Mammary epithelial cell (primary cell): ENCODE results near the gene GSTP1.

Experiments used
- EZH2 ChIP-seq: IDR thresholded peaks from 2 replicates; pipeline ENCODE4 v1.6.1; 2012; ENCODE audit warnings: low read length, inconsistent platforms, borderline replicate concordance
- TF ChIP-seq, protein P1 (sequence below), 2 donors: IDR thresholded peaks in 1 of 2; conservative IDR thresholded peaks in 1 of 2; 2 replicates each; pipeline ENCODE4 v1.5.1; 2011 to 2012; ENCODE audit warnings: inconsistent platforms in 2 of 2, low read length in 2 of 2, mild to moderate bottlenecking in 2 of 2, control low read depth in 1 of 2, low read depth in 1 of 2; ENCODE audit not compliant: insufficient read depth in 1 of 2; ENCODE audit errors: extremely low read depth in 1 of 2

- TF ChIP-seq, protein P1, sequence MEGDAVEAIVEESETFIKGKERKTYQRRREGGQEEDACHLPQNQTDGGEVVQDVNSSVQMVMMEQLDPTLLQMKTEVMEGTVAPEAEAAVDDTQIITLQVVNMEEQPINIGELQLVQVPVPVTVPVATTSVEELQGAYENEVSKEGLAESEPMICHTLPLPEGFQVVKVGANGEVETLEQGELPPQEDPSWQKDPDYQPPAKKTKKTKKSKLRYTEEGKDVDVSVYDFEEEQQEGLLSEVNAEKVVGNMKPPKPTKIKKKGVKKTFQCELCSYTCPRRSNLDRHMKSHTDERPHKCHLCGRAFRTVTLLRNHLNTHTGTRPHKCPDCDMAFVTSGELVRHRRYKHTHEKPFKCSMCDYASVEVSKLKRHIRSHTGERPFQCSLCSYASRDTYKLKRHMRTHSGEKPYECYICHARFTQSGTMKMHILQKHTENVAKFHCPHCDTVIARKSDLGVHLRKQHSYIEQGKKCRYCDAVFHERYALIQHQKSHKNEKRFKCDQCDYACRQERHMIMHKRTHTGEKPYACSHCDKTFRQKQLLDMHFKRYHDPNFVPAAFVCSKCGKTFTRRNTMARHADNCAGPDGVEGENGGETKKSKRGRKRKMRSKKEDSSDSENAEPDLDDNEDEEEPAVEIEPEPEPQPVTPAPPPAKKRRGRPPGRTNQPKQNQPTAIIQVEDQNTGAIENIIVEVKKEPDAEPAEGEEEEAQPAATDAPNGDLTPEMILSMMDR (conservative IDR thresholded peaks at IDR 0.05 in 1 of 2, IDR thresholded peaks at IDR 0.05 in 1 of 2; ENCODE audit: extremely low read depth in 1 of 2, insufficient read depth in 1 of 2, low read depth in 1 of 2, low read length in 2 of 2) = no peak
- no peak for TF ChIP-seq EZH2
Observed at GRCh38 chr11:67626970-67627369, 43.4 kb downstream of the GSTP1 start.
